Thoracic aorta (tissue), 2 donors: ENCODE results near the gene SPAG16. TPM values are rescaled to one million over a fixed set of nuclear protein-coding genes. Genes with fewer than 3 reads are reported as not detected.

Experiments used
- ATAC-seq: fragments of 150-250 bp; one replicate; pipeline ENCODE4 v1.8.0; 2017; ENCODE audit warnings: low read depth; ENCODE audit not compliant: insufficient number of reproducible peaks, low FRiP score
- DNase-seq: peaks from one replicate; pipeline ENCODE4 v3.0.0-alpha.2; 2020; ENCODE audit warnings: low spot score
- H3K27ac ChIP-seq, 2 donors: fragments of 200-600 bp; sonication (generic); 1 replicate in 1 of 2; 2 replicates in 1 of 2; pipeline ENCODE4 v1.5.1; 2016; ENCODE audit warnings: mild to moderate bottlenecking in 2 of 2, moderate library complexity in 2 of 2
- H3K27me3 ChIP-seq: fragments of 200-600 bp; sonication (generic); replicated peaks from 2 replicates; pipeline ENCODE4 v1.6.0; 2016; ENCODE audit warnings: mild to moderate bottlenecking; ENCODE audit not compliant: insufficient read depth
- H3K36me3 ChIP-seq: fragments of 200-600 bp; sonication (generic); one replicate; pipeline ENCODE4 v1.5.1; 2016
- H3K4me1 ChIP-seq, 2 donors: fragments of 200-600 bp; sonication (generic); 1 replicate in 1 of 2; 2 replicates in 1 of 2; pipeline versions ENCODE4 v1.5.1 to v1.6.0; 2016; ENCODE audit warnings: low read depth in 2 of 2, mild to moderate bottlenecking in 1 of 2; ENCODE audit not compliant: control insufficient read depth in 1 of 2
- H3K4me3 ChIP-seq: fragments of 200-600 bp; sonication (generic); 2 replicates; pipeline ENCODE4 v1.5.1; 2016; ENCODE audit warnings: mild to moderate bottlenecking
- H3K9me3 ChIP-seq: fragments of 200-600 bp; sonication (generic); 2 replicates; pipeline ENCODE4 v1.5.1; 2016
- CTCF ChIP-seq: fragments of 200-600 bp; sonication (generic); IDR thresholded peaks from one replicate; pipeline ENCODE4 v1.5.1; 2019; ENCODE audit warnings: antibody characterized with exemption
- total RNA-seq, 2 donors: library from RNA; depleted of rRNA; stranded (reverse); fragments of >200 nt; gene quantifications; one replicate each; pipeline versions ENCODE4 v1.1.0 to v1.2.3, GENCODE V29; 2016

SPAG16 gene
- total RNA-seq, 2 donors from 2014 or later, result 7.4 to 26.3 TPM

GRCh38 chr2:214104967-214105366 is 820.7 kb downstream of the SPAG16 start:
- Histone ChIP-seq H3K4me1 (no peaks in the 10 kb centered on the region), H3K36me3 (no peaks in the 10 kb centered on the region), H3K9me3 (no peaks in the 10 kb centered on the region), H3K4me3 (no peak overlapping the region), H3K27ac (no peak overlapping the region), H3K27me3 (no peaks in the 10 kb centered on the region)
- DNase-seq, result no peak
- TF ChIP-seq CTCF, result no peak
- ATAC-seq, result no peak

- H3K27me3 ChIP-seq, result no peaks in the 10 kb centered on the region
- DNase-seq (no peak), ATAC-seq (no peak)
- no peak overlapping the region for H3K4me3 ChIP-seq
- no peaks in the 10 kb centered on the region for H3K9me3 ChIP-seq
- no peak overlapping the region for H3K27ac ChIP-seq
- no peaks in the 10 kb centered on the region for H3K36me3 ChIP-seq
- no peaks in the 10 kb centered on the region for H3K4me1 ChIP-seq
- no peak for TF ChIP-seq CTCF
These were observed 823.5 kb downstream of the SPAG16 start for GRCh38 chr2:214107726-214108125.

- ATAC-seq (no peak), DNase-seq (no peak)
- H3K4me1 ChIP-seq, result no peaks in the 10 kb centered on the region
- no peak overlapping the region for H3K27ac ChIP-seq
- H3K9me3 ChIP-seq, result no peaks in the 10 kb centered on the region
- H3K27me3 ChIP-seq, result no peaks in the 10 kb centered on the region
- no peaks in the 10 kb centered on the region for H3K36me3 ChIP-seq
- H3K4me3 ChIP-seq, result no peak overlapping the region
- no peak for TF ChIP-seq CTCF
These were observed 824.3 kb downstream of the SPAG16 start for GRCh38 chr2:214108598-214108997.

GRCh38 chr2:214117054-214117453 is 832.8 kb downstream of the SPAG16 start:
- no peak overlapping the region for H3K4me3 ChIP-seq
- no peaks in the 10 kb centered on the region for H3K27me3 ChIP-seq
- no peak overlapping the region for H3K27ac ChIP-seq
- H3K4me1 ChIP-seq, result no peaks in the 10 kb centered on the region
- no peak for ATAC-seq
- no peak for TF ChIP-seq CTCF
- no peaks in the 10 kb centered on the region for H3K36me3 ChIP-seq
- H3K9me3 ChIP-seq, result peaks cover 13% of the 10 kb centered on the region
- no peak for DNase-seq

- no peaks in the 10 kb centered on the region for H3K9me3 ChIP-seq
- no peaks in the 10 kb centered on the region for H3K36me3 ChIP-seq
- H3K4me1 ChIP-seq, result no peaks in the 10 kb centered on the region
- H3K27ac ChIP-seq, result no peak overlapping the region
- TF ChIP-seq CTCF, result no peak
- ATAC-seq (no peak), DNase-seq (no peak)
- no peaks in the 10 kb centered on the region for H3K27me3 ChIP-seq
- H3K4me3 ChIP-seq, result no peak overlapping the region
These were observed 841.9 kb downstream of the SPAG16 start for GRCh38 chr2:214126135-214126534.
